GM12801 (cell line): ENCODE measurements around the gene TUB.

Source experiments
- TF ChIP-seq, protein P1 (sequence below): IDR thresholded peaks from one replicate; pipeline ENCODE4 v1.5.1; 2011; ENCODE audit warnings: control low read depth; ENCODE audit not compliant: insufficient read length; ENCODE audit errors: extremely low read depth

Gene TUB

DNA sequence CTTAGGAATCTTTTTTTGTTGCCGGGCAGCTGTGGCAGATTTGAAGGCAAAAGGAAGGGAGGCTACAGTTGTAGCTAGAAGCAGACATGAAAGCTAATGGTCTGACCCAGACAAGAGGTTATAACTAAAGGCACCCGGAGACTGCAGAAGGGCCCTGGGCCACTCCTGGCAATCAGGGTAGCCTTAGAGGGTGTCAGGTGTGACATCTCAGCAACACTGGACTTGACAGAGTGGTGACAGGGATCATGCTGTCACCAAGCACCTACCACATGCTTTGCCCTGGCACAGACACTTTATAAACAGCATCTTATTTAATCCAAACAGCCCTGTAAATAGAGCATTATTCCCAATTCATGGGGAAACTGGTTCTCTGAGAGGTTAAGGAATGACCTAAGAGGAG is 25.7 kb downstream of the TUB start:
- TF ChIP-seq, protein P1, sequence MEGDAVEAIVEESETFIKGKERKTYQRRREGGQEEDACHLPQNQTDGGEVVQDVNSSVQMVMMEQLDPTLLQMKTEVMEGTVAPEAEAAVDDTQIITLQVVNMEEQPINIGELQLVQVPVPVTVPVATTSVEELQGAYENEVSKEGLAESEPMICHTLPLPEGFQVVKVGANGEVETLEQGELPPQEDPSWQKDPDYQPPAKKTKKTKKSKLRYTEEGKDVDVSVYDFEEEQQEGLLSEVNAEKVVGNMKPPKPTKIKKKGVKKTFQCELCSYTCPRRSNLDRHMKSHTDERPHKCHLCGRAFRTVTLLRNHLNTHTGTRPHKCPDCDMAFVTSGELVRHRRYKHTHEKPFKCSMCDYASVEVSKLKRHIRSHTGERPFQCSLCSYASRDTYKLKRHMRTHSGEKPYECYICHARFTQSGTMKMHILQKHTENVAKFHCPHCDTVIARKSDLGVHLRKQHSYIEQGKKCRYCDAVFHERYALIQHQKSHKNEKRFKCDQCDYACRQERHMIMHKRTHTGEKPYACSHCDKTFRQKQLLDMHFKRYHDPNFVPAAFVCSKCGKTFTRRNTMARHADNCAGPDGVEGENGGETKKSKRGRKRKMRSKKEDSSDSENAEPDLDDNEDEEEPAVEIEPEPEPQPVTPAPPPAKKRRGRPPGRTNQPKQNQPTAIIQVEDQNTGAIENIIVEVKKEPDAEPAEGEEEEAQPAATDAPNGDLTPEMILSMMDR = no peak

DNA sequence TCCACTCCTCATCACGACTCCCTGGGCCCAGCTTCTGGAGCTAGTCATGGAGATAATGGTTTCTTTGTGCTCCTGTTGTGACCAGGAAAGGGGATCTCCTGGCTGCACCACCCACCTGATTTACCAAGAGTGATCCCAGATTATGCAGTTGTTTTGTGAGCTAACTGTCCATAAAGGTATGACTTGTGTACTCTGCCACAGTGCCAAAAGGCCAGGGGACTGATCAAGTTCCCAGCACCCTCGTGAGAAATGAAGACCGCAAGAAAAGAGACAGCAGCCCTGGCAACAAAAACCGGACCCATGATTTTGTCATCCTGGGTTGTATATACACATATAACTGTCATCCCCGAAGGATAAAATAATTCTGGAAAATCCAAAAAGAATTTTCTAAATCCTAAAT is 26.6 kb downstream of the TUB start:
- TF ChIP-seq, protein P1 = no peak

DNA sequence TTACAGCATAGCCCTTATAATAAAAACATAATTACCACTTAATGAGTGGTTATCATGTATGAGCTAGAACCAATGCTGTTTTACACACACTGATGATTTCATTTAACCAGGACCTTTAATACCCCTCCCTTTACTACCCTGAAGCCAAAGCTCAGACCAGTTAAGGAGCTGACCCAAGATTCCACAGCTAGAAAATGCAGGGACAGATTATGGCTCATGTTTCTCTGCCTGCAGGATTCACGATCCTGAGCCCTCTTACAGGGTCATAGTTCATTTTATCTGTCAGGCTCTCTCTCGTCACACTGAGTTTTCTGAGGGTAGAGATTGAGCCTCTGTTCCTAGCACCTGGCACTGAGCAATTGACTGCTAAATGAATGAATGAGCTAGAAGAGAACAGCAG is 27.4 kb downstream of the TUB start:
- TF ChIP-seq, protein P1 = no peak

- TF ChIP-seq, protein P1 = no peak
Observed at GRCh38 chr11:8109675-8110074, 28.7 kb downstream of the TUB start.

GRCh38 chr11:8110396-8110795 is 29.4 kb downstream of the TUB start:
- TF ChIP-seq, protein P1 = no peak

DNA sequence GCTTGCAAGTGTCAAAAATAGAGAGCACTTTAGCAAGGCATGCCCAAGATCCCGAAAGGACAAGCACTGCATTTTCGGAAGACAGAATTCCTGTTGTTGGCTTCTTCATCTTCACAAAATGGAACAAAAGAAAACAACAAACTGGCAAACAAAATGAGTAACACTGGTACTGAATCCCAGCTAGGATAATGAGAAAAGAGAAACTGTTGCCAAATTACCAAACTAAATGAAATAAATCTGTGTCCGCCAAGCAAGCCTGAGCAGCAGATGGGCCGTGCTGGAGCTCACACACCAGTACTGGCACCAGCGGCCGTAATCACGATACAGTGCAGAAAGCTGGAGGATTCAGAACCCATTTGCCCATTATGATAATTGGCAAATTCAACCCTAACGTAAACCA is 30.6 kb downstream of the TUB start:
- TF ChIP-seq, protein P1 = no peak

DNA sequence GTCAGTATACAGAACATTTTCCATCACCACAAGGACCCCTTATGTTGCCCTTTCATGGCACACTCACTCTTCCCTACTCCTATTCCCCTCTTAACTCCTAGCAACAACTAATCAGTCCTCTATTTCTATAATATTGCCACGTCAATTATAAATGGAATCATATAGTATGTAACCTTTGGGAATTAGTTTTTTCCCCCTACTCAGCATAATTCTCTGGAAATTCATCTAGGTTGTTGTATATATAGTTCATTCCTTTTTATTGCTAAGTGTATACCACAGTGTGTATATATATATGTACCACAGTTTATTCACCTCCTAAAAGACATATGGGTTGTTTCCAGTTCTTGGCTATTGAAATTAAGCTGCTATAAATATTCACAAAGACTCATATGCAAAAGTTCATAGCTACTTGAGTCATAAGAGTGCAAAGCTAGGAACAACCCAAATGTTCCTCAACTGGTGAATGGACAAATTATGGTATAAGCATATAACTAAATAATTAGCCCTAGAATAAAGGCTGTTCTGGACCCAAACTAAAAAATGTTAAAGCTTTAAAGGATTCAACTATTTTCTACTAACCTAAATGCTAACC is 41.3 kb downstream of the TUB start:
- TF ChIP-seq, protein P1 = no peak

- TF ChIP-seq, protein P1 = no peak
Observed at GRCh38 chr11:8126649-8127289, 45.8 kb downstream of the TUB start.
